Mammary epithelial cell (primary cell): Measurements from ENCODE around the gene PEX11B.

Source experiments
- CTCF ChIP-seq, 2 donors: IDR thresholded peaks in 1 of 2; conservative IDR thresholded peaks in 1 of 2; 2 replicates each; pipeline ENCODE4 v1.5.1; 2011 to 2012; ENCODE audit warnings: inconsistent platforms in 2 of 2, low read length in 2 of 2, mild to moderate bottlenecking in 2 of 2, control low read depth in 1 of 2, low read depth in 1 of 2; ENCODE audit not compliant: insufficient read depth in 1 of 2; ENCODE audit errors: extremely low read depth in 1 of 2
- EZH2 ChIP-seq: IDR thresholded peaks from 2 replicates; pipeline ENCODE4 v1.6.1; 2012; ENCODE audit warnings: low read length, inconsistent platforms, borderline replicate concordance

DNA sequence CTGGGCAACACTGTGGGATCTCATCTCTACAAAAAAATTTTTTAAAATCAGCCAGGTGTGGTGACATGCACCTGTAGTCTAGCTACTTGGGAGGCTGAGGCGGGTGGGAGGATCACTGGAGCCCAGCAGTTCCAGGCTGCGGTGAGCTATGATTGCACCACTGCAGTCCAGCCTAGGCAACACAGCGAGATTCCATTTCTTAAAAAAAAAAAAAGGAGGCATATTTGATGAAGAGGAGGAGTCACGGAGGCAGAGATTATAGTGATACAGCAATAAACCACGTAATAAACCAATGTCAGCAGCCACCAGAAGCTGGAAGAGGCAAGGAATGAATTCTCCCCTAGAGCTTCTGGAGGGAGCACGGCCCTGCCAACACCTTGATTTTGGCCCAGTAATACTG is 35.3 kb upstream of the PEX11B start:
- TF ChIP-seq CTCF (conservative IDR thresholded peaks at IDR 0.05 in 1 of 2, IDR thresholded peaks at IDR 0.05 in 1 of 2; ENCODE audit: extremely low read depth in 1 of 2, insufficient read depth in 1 of 2, low read depth in 1 of 2, low read length in 2 of 2) (no peak), EZH2 (no peak)
